Keratinocyte (primary cell): ENCODE results near the gene KLK4.

ENCODE experiments used
- CTCF ChIP-seq, 3 experiments: IDR thresholded peaks in 1 of 3; conservative IDR thresholded peaks in 1 of 3; optimal IDR thresholded peaks in 1 of 3; 2 replicates in 2 of 3; 3 replicates in 1 of 3; pipeline versions ENCODE3 to v1.5.1; 2011; ENCODE audit warnings: low read length in 3 of 3, mild to moderate bottlenecking in 3 of 3, moderate library complexity in 2 of 3, control low read depth in 1 of 3, inconsistent platforms in 1 of 3; ENCODE audit not compliant: insufficient read depth in 2 of 3; ENCODE audit errors: extremely low read depth in 1 of 3
- EZH2 ChIP-seq: IDR thresholded peaks from one replicate; pipeline ENCODE4 v1.6.1; 2012; ENCODE audit warnings: inconsistent platforms, mild to moderate bottlenecking, low read length, moderate library complexity

GRCh38 chr19:50861496-50862286 lies 49.5 kb downstream of the KLK4 start:
- TF ChIP-seq CTCF (optimal IDR thresholded peaks at IDR 0.05 in 1 of 3, IDR thresholded peaks at IDR 0.05 in 1 of 3, conservative IDR thresholded peaks at IDR 0.05 in 1 of 3; ENCODE audit: extremely low read depth in 1 of 3, insufficient read depth in 2 of 3, low read length in 3 of 3) (no peak), EZH2 (no peak)
